ENCODE results near the gene SFN.
A peak's percentile ranks its signal among the peaks of the same experiment; 100 is the strongest.
"Not testable (repeated sequence)": the region's sequence is repeated elsewhere in the genome, so short reads cannot be mapped to it uniquely, and the experiment has no call there.

Gene SFN

GRCh38 chr1:26862781-26863684 lies at the start of gene SFN:
TSS of gene SFN (plus strand) at chr1:26863149. CDS start at chr1:26863213, 64 bp downstream.
- DNase-seq, result peak; percentile 82 to 83

- no peak for DNase-seq
Observed at GRCh38 chr1:26814377-26814776, 48.6 kb upstream of the SFN start.

- DNase-seq, result no peak
Observed at GRCh38 chr1:26814893-26815292, 48.1 kb upstream of the SFN start.

- no peak for DNase-seq
Observed at GRCh38 chr1:26820784-26821269, 42.1 kb upstream of the SFN start.

- DNase-seq, result no peak
Observed at GRCh38 chr1:26822737-26823395, 40.1 kb upstream of the SFN start.

- DNase-seq, result no peak
Observed at GRCh38 chr1:26824731-26825130, 38.2 kb upstream of the SFN start.

GRCh38 chr1:26826261-26827105 lies 36.5 kb upstream of the SFN start, which contains the start of gene ZDHHC18:
TSS of gene ZDHHC18 (plus strand) at chr1:26826688. CDS start at chr1:26826805, 117 bp downstream.
- peak; percentile 82 to 87 for DNase-seq

- DNase-seq, result peak; percentile 31 to 33
Observed at GRCh38 chr1:26827106-26827604, 35.8 kb upstream of the SFN start.

GRCh38 chr1:26827663-26828062 lies 35.3 kb upstream of the SFN start:
- DNase-seq, result no peak

- peak; percentile 37 to 42 for DNase-seq
Observed at GRCh38 chr1:26828411-26828991, 34.4 kb upstream of the SFN start.

- DNase-seq, result no peak
Observed at GRCh38 chr1:26829184-26829911, 33.6 kb upstream of the SFN start.

GRCh38 chr1:26831059-26831458 lies 31.9 kb upstream of the SFN start:
- no peak for DNase-seq

- no peak for DNase-seq
Observed at GRCh38 chr1:26831546-26832248, 31.3 kb upstream of the SFN start.

GRCh38 chr1:26832249-26832960 lies 30.5 kb upstream of the SFN start:
- no peak for DNase-seq

- peak; percentile 78 to 83 for DNase-seq
Observed at GRCh38 chr1:26833432-26834405, 29.2 kb upstream of the SFN start.

- not testable (repeated sequence) for DNase-seq
Observed at GRCh38 chr1:26837665-26838064, 25.3 kb upstream of the SFN start.

- DNase-seq, result peak; percentile 55 to 69
Observed at GRCh38 chr1:26838474-26839338, 24.2 kb upstream of the SFN start.

- no peak for DNase-seq
Observed at GRCh38 chr1:26839339-26839722, 23.6 kb upstream of the SFN start.
